ENCODE data around the gene ANKRD55. TPM values are rescaled to one million over a fixed set of nuclear protein-coding genes. Genes with fewer than 3 reads are reported as not detected.
"Not testable (repeated sequence)": the region's sequence is repeated elsewhere in the genome, so short reads cannot be mapped to it uniquely, and the experiment has no call there.

ANKRD55 gene
- total RNA-seq, 1 donor from 2014 or later = not detected

- DNase-seq (ENCODE audit: low spot score) = no peak
Measured at GRCh38 chr5:56108246-56108645, 124.9 kb downstream of the ANKRD55 start.

DNA sequence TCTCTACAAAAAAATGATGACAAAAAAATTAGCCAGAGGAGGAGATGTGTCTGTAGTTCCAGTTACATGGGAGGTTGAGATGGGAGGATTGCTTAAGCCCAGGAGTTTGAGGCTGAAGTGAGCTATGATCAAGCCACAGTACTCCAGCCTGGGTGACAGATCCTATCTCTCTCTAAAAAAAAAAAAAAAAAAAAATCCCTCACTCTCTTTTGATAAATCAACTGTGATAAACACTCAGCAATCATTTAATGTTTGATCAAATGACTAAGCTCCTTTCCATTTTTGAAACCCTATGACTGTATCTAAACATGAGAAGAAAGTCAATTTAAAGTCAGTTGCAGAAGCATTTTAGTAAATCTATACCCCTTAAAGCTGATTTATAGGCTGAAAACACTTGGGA is 126.3 kb downstream of the ANKRD55 start:
- no peak for DNase-seq (ENCODE audit: low spot score)

- DNase-seq (ENCODE audit: low spot score) = no peak
Measured at GRCh38 chr5:56105511-56106291, 127.4 kb downstream of the ANKRD55 start.

DNA sequence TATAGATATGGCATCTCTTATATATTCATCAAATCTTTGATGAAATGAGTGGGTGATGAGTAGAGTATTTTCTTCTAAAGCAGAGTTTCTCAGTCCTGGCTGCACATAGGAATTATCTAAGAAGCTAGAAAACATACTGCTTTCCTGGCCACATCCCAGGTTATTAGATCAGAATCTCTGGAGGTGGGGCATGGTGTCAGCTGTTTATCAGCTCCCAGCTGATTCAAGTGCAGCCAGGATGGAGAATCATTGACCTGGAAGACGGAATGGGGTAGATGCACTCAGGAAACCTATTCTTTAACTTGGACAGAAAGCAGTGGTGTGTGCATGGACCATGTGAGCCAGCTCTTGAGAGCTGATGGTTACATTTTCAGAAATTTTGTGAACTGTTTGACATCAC is 130.2 kb downstream of the ANKRD55 start:
- DNase-seq (ENCODE audit: low spot score) = no peak

DNA sequence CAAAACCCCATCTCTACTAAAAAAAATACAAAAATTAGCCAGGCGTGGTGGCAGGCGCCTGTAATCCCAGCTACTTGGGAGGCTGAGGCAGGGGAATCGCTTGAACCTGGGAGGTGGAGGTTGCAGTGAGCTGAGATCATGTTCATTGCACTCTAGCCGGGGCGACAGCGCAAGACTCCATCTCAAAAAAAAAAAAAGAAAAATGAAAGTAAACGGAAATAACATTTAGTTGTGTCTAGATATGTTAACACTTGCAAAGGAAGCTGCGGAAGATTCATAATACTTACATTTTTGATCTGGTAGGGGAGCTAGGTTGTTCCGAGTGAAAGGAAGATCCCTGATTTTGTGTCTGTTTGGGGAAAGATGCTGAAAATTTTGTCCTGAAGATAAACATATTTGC is 130.9 kb downstream of the ANKRD55 start:
- DNase-seq (ENCODE audit: low spot score) = not testable (repeated sequence)

- DNase-seq (ENCODE audit: low spot score) = no peak
Measured at GRCh38 chr5:56101180-56101579, 131.9 kb downstream of the ANKRD55 start.

DNA sequence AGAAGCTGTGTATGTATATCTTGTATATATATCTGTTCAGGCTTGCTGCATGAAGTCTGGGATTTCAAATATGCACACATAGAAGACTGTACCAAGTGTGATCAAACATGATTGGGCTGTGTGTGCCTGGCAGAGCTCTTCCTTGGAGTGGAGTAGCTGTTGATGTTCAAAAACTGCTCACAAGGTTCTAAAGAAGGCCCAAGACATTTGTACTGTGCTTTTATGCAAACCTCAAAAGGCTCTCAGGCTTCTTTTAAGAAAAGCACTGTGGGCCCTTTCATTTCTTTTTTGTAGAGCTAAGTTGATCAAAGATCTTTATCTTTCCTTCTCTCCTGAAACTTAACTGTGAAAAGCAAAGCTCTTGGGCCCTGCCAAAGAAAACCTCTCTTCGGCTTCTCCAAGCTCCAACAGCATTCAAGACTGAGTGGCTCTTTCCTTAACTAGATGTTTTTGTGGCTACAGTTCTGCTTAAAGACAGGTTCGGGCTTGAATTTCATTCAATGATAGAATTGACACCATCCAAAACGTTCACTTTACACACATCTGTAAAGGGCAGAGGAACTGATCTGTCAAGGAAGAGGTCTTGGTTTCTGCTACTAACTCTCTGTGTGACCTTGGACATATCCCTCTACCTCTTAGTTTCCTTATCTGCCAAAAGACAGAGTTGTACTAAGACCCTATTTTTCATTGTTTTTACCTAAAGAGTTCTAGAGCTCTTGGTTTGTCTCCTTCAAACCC is 132.5 kb downstream of the ANKRD55 start:
- no peak for DNase-seq (ENCODE audit: low spot score)

GRCh38 chr5:56099346-56099745 is 133.8 kb downstream of the ANKRD55 start:
- no peak for DNase-seq (ENCODE audit: low spot score)

GRCh38 chr5:56097055-56097454 is 136.1 kb downstream of the ANKRD55 start:
- DNase-seq (ENCODE audit: low spot score) = no peak

GRCh38 chr5:56095579-56096102 is 137.5 kb downstream of the ANKRD55 start:
- DNase-seq (ENCODE audit: low spot score) = no peak

DNA sequence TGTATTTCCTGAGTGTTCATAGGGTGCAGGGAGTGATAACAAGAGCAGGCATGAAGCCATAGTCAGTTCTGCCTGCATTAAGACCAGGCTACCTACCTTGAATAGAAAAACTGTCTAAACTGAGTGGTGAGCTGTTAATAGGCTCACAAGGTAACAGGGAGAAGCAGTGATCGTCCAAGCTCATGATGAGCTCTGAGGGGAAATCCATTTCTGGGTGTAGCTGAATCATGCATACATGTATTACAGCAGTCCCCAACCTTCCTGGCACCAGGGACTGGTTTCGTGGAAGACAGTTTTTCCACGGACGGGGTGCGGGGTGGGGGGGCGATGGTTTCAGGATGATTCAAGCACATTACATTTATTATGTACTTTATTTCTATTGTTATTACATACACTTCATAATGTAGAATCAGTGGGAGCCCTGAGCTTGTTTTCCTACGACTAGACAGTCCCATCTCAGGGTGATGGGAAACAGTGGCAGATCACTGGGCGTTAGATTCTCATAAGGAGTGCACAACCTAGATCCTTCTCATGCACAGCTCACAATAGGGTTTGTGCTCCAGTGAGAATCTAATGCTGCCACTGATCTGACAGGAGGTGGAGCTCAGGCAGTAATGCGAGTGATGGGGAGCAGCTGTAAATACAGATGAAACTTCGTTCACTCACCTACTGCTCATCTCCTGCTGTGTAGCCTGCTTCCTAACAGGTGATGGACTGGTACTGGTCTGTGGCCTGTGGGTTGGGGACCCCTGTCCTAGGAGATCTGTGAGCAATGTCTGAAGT is 138.4 kb downstream of the ANKRD55 start:
- DNase-seq (ENCODE audit: low spot score) = no peak

DNA sequence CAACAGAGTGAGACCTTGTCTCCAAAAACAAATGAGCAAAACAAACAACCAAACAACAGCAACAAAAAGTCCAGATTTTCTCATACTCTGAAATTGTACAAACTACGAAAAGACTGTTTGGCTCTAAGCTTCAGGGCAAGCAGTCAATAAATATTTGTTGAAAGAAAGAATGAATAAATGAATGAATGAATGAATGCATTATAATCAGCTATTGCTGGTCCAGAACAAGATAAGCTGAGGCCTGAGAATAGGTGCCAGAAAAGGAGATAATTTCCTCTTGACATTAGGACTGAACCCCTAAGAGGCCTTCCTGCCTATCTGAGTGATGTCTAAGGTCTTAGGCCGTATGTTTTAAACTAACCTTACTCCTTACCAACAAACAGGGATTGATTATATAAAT is 139.2 kb downstream of the ANKRD55 start:
- DNase-seq (ENCODE audit: low spot score) = no peak

DNA sequence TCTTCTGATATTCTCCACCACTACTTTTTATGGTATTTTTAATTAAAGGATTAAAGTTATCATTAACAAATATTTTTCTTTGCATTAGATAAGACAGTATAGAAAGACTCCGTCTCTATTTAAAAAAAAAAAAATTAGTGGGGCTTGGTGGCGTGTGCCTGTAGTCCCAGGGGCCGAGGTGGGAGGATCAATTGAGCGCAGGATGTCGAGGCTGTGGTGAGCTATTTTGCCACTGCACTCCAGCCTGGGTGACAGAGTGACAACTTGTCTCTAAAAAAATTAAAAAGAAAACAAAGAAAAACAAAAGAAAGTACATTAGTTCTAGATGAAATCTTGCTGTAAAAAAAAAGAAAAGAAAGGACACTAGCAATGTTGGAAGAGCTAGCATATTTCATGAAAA is 141.0 kb downstream of the ANKRD55 start:
- DNase-seq (ENCODE audit: low spot score) = no peak

GRCh38 chr5:56091664-56092063 is 141.5 kb downstream of the ANKRD55 start:
- DNase-seq (ENCODE audit: low spot score) = no peak

DNA sequence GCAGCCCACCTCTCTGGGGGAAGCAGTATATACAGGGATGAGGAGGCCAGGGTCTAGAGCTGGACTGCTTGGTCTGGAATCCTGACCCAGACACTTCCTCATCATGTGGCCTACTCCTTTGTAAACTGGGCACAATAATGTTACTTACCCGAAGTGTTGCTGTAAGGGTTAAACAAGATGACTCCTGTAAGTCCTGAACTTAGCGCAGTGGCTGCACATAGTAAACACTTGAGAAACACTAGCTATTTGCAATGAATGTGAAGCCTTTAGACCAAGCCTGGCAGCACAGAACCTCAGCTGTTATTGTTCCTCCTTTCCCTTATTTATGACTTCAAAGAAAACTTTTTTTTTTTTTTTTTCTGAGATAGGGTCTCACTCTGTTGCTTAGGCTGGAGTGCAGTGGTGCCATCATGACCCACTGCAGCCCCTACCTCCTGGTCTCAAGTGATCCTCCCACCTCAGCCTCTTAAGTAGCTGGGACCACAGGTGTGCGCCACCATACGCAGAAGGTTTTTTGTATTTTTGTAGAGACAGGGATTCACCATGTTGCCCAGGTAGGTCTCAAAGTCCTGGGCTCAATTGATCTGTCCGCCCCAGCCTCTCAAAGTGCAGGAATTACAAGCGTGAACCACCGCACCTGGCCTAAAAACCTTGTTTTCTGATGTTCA is 142.2 kb downstream of the ANKRD55 start:
- no peak for DNase-seq (ENCODE audit: low spot score)

DNA sequence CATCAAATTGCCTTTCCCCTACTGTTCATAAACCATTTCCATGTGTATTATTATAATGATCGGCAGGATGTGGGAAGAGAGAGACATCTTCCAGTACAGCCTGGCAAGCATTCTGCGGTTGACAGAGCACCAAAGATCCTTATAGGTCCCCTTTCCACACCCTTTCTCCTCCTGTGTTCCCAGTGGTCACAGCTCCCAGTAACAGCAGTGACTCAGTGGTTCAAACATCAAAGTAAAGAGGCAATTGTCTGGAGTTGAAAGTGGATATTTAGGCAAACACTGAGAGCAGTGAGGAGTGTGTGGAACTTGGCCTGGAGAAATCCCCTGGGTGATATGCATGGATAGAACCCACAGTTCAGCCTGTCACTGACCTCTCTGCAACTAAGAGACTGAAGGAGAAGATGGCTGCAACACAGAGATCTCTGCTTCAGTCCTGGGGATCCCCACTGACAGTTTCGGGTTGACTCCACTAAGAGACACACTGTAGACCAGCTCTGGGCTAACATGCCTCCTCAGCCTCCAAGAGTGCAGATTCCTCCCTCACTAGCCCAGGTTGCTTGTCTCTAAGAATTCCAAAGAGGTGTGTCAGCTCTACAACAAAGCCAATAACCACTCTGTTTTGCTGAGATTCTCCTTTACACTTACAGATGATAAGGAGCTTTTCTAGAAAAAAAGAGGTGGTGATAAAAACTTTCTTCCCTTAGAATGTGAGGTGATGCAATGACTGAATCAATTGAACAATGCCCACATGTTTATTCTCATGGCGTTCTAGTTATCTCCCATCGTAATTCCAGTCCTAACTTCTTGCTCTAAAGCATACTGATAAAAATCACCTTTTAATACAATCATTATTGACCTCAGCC is 143.9 kb downstream of the ANKRD55 start:
- DNase-seq (ENCODE audit: low spot score) = no peak

- no peak for DNase-seq (ENCODE audit: low spot score)
Measured at GRCh38 chr5:56088431-56088949, 144.6 kb downstream of the ANKRD55 start.

GRCh38 chr5:56085193-56085592 is 147.9 kb downstream of the ANKRD55 start:
- no peak for DNase-seq (ENCODE audit: low spot score)

- DNase-seq (ENCODE audit: low spot score) = no peak
Measured at GRCh38 chr5:56083286-56083854, 149.8 kb downstream of the ANKRD55 start.

Data from mesenteric fat pad (tissue), 1 donor.